Measurements from ENCODE around the gene ABCB6.
A peak's percentile ranks its signal among the peaks of the same experiment; 100 is the strongest.
"Not testable (repeated sequence)": the region's sequence is repeated elsewhere in the genome, so short reads cannot be mapped to it uniquely, and the experiment has no call there.

Gene ABCB6

GRCh38 chr2:219218732-219219701, at the start of gene ABCB6:
ABCB6 (minus strand) TSS chr2:219218958; CDS start chr2:219218673, 285 bp downstream.
- peak; percentile 95 for DNase-seq

- no peak for DNase-seq
Observed at GRCh38 chr2:219268294-219268693, 49.5 kb upstream of the ABCB6 start.

GRCh38 chr2:219266886-219267285, 48.1 kb upstream of the ABCB6 start:
- no peak for DNase-seq

GRCh38 chr2:219266232-219266631, 47.5 kb upstream of the ABCB6 start:
- no peak for DNase-seq

GRCh38 chr2:219261024-219261855, 42.5 kb upstream of the ABCB6 start:
- no peak for DNase-seq

- DNase-seq = not testable (repeated sequence)
Observed at GRCh38 chr2:219258942-219259341, 40.2 kb upstream of the ABCB6 start.

- DNase-seq = no peak
Observed at GRCh38 chr2:219254590-219255201, 35.9 kb upstream of the ABCB6 start.

- peak; percentile 58 for DNase-seq
Observed at GRCh38 chr2:219253753-219254589, 35.2 kb upstream of the ABCB6 start, which contains the start of gene TUBA4A. TUBA4A (minus strand) TSS chr2:219253918; CDS start chr2:219253858, 60 bp downstream.

- peak; percentile 50 for DNase-seq
Observed at GRCh38 chr2:219252900-219253752, 34.4 kb upstream of the ABCB6 start, which contains the start of gene TUBA4B. TUBA4B (plus strand) TSS chr2:219253243; CDS start chr2:219253408, 165 bp downstream.

- no peak for DNase-seq
Observed at GRCh38 chr2:219252570-219252899, 33.8 kb upstream of the ABCB6 start.

- no peak for DNase-seq
Observed at GRCh38 chr2:219252084-219252483, 33.3 kb upstream of the ABCB6 start.

- DNase-seq = no peak
Observed at GRCh38 chr2:219251656-219252055, 32.9 kb upstream of the ABCB6 start.

- no peak for DNase-seq
Observed at GRCh38 chr2:219250049-219250781, 31.5 kb upstream of the ABCB6 start.

GRCh38 chr2:219249203-219249980, 30.6 kb upstream of the ABCB6 start:
- DNase-seq = peak; percentile 81

- DNase-seq = no peak
Observed at GRCh38 chr2:219248845-219249202, 30.1 kb upstream of the ABCB6 start.

- no peak for DNase-seq
Observed at GRCh38 chr2:219247678-219248642, 29.2 kb upstream of the ABCB6 start.

GRCh38 chr2:219246559-219246958, 27.8 kb upstream of the ABCB6 start:
- DNase-seq = no peak

- no peak for DNase-seq
Observed at GRCh38 chr2:219245899-219246230, 27.1 kb upstream of the ABCB6 start.
